ENCODE data around the gene SERPINB1. TPM values are rescaled to one million over a fixed set of nuclear protein-coding genes. Genes with fewer than 3 reads are reported as not detected.

Gene SERPINB1
- total and polyA plus RNA-seq, 2 experiments from 2014 or later: 5.6 to 6.5 TPM

GRCh38 chr6:2852514-2852855, 10.8 kb upstream of the SERPINB1 start:
- Histone ChIP-seq H3K4me2 (no peak overlapping the region), H3K4me1 (ENCODE audit: insufficient read depth) (peaks cover 33% of the 10 kb centered on the region), H3K79me2 (replicated peaks; ENCODE audit: insufficient read depth) (no peaks in the 10 kb centered on the region), H4K20me1 (replicated peaks; ENCODE audit: insufficient read depth) (no peaks in the 10 kb centered on the region), H2AFZ (no peak overlapping the region), H3K27me3 (ENCODE audit: insufficient read depth) (no peaks in the 10 kb centered on the region), H3K4me3 (no peak overlapping the region), H3K36me3 (ENCODE audit: insufficient read depth) (no peaks in the 10 kb centered on the region), H3K9me2 (ENCODE audit: insufficient read depth) (no peaks in the 10 kb centered on the region), H3F3A (replicated peaks; ENCODE audit: low read depth) (peaks cover 26% of the 10 kb centered on the region; the same call in 1 of the 2 replicates), H3K27ac (ENCODE audit: low read depth) (no peak overlapping the region)
- Mint-ChIP-seq H3K9me3 (no peaks in the 10 kb centered on the region), H3K27ac (no peak overlapping the region), H3K4me1 (peaks cover 44% of the 10 kb centered on the region), H3K27me3 (ENCODE audit: insufficient read depth, low read depth, poor library complexity) (peaks cover 10% of the 10 kb centered on the region), H3K36me3 (ENCODE audit: low read depth) (no peaks in the 10 kb centered on the region), H3K4me3 (no peak overlapping the region)
- ATAC-seq (no peak), DNase-seq (ENCODE audit: low spot score) (no peak)
- TF ChIP-seq, protein P1, sequence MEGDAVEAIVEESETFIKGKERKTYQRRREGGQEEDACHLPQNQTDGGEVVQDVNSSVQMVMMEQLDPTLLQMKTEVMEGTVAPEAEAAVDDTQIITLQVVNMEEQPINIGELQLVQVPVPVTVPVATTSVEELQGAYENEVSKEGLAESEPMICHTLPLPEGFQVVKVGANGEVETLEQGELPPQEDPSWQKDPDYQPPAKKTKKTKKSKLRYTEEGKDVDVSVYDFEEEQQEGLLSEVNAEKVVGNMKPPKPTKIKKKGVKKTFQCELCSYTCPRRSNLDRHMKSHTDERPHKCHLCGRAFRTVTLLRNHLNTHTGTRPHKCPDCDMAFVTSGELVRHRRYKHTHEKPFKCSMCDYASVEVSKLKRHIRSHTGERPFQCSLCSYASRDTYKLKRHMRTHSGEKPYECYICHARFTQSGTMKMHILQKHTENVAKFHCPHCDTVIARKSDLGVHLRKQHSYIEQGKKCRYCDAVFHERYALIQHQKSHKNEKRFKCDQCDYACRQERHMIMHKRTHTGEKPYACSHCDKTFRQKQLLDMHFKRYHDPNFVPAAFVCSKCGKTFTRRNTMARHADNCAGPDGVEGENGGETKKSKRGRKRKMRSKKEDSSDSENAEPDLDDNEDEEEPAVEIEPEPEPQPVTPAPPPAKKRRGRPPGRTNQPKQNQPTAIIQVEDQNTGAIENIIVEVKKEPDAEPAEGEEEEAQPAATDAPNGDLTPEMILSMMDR (conservative IDR thresholded peaks at IDR 0.05; ENCODE audit: low read depth in 2 of 2): no peak
- TF ChIP-seq JUNB (IDR thresholded peaks at IDR 0.05; ENCODE audit: unreplicated experiment): no peak
- no peak for TF ChIP-seq STAT1 (IDR thresholded peaks at IDR 0.05; ENCODE audit: unreplicated experiment)
- TF ChIP-seq, protein P2, sequence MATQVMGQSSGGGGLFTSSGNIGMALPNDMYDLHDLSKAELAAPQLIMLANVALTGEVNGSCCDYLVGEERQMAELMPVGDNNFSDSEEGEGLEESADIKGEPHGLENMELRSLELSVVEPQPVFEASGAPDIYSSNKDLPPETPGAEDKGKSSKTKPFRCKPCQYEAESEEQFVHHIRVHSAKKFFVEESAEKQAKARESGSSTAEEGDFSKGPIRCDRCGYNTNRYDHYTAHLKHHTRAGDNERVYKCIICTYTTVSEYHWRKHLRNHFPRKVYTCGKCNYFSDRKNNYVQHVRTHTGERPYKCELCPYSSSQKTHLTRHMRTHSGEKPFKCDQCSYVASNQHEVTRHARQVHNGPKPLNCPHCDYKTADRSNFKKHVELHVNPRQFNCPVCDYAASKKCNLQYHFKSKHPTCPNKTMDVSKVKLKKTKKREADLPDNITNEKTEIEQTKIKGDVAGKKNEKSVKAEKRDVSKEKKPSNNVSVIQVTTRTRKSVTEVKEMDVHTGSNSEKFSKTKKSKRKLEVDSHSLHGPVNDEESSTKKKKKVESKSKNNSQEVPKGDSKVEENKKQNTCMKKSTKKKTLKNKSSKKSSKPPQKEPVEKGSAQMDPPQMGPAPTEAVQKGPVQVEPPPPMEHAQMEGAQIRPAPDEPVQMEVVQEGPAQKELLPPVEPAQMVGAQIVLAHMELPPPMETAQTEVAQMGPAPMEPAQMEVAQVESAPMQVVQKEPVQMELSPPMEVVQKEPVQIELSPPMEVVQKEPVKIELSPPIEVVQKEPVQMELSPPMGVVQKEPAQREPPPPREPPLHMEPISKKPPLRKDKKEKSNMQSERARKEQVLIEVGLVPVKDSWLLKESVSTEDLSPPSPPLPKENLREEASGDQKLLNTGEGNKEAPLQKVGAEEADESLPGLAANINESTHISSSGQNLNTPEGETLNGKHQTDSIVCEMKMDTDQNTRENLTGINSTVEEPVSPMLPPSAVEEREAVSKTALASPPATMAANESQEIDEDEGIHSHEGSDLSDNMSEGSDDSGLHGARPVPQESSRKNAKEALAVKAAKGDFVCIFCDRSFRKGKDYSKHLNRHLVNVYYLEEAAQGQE (IDR thresholded peaks at IDR 0.05; ENCODE audit: unreplicated experiment): no peak
- TF ChIP-seq ZNF114 (CRISPR knock-in tag; IDR thresholded peaks at IDR 0.05): no peak
- no peak for TF ChIP-seq EZH2 (IDR thresholded peaks at IDR 0.05; ENCODE audit: low read depth, unreplicated experiment)
- TF ChIP-seq, protein P3, sequence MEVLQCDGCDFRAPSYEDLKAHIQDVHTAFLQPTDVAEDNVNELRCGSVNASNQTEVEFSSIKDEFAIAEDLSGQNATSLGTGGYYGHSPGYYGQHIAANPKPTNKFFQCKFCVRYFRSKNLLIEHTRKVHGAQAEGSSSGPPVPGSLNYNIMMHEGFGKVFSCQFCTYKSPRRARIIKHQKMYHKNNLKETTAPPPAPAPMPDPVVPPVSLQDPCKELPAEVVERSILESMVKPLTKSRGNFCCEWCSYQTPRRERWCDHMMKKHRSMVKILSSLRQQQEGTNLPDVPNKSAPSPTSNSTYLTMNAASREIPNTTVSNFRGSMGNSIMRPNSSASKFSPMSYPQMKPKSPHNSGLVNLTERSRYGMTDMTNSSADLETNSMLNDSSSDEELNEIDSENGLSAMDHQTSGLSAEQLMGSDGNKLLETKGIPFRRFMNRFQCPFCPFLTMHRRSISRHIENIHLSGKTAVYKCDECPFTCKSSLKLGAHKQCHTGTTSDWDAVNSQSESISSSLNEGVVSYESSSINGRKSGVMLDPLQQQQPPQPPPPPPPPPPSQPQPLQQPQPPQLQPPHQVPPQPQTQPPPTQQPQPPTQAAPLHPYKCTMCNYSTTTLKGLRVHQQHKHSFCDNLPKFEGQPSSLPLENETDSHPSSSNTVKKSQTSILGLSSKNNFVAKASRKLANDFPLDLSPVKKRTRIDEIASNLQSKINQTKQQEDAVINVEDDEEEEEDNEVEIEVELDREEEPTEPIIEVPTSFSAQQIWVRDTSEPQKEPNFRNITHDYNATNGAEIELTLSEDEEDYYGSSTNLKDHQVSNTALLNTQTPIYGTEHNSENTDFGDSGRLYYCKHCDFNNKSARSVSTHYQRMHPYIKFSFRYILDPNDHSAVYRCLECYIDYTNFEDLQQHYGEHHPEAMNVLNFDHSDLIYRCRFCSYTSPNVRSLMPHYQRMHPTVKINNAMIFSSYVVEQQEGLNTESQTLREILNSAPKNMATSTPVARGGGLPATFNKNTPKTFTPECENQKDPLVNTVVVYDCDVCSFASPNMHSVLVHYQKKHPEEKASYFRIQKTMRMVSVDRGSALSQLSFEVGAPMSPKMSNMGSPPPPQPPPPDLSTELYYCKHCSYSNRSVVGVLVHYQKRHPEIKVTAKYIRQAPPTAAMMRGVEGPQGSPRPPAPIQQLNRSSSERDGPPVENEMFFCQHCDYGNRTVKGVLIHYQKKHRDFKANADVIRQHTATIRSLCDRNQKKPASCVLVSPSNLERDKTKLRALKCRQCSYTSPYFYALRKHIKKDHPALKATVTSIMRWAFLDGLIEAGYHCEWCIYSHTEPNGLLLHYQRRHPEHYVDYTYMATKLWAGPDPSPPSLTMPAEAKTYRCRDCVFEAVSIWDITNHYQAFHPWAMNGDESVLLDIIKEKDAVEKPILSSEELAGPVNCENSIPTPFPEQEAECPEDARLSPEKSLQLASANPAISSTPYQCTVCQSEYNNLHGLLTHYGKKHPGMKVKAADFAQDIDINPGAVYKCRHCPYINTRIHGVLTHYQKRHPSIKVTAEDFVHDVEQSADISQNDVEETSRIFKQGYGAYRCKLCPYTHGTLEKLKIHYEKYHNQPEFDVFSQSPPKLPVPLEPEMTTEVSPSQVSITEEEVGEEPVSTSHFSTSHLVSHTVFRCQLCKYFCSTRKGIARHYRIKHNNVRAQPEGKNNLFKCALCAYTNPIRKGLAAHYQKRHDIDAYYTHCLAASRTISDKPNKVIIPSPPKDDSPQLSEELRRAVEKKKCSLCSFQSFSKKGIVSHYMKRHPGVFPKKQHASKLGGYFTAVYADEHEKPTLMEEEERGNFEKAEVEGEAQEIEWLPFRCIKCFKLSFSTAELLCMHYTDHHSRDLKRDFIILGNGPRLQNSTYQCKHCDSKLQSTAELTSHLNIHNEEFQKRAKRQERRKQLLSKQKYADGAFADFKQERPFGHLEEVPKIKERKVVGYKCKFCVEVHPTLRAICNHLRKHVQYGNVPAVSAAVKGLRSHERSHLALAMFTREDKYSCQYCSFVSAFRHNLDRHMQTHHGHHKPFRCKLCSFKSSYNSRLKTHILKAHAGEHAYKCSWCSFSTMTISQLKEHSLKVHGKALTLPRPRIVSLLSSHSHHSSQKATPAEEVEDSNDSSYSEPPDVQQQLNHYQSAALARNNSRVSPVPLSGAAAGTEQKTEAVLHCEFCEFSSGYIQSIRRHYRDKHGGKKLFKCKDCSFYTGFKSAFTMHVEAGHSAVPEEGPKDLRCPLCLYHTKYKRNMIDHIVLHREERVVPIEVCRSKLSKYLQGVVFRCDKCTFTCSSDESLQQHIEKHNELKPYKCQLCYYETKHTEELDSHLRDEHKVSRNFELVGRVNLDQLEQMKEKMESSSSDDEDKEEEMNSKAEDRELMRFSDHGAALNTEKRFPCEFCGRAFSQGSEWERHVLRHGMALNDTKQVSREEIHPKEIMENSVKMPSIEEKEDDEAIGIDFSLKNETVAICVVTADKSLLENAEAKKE (CRISPR knock-in tag; IDR thresholded peaks at IDR 0.05): no peak
- TF ChIP-seq POLR2AphosphoS5 (IDR thresholded peaks at IDR 0.05; ENCODE audit: low read depth): no peak
- no peak for TF ChIP-seq CREB1 (CRISPR knock-in tag; IDR thresholded peaks at IDR 0.05; ENCODE audit: low read depth)
- TF ChIP-seq ETS1 (IDR thresholded peaks at IDR 0.05): no peak
- TF ChIP-seq ZNF331 (CRISPR knock-in tag; IDR thresholded peaks at IDR 0.05; ENCODE audit: low read depth): no peak
- TF ChIP-seq EZH2phosphoT487 (IDR thresholded peaks at IDR 0.05; ENCODE audit: unreplicated experiment): no peak
- no peak for TF ChIP-seq NANOG (IDR thresholded peaks at IDR 0.05; ENCODE audit: borderline replicate concordance)

Data from GM23338 (cell line).